Glutamatergic neuron (in vitro differentiated cells): ENCODE data around the gene LPIN1. TPM values are rescaled to one million over a fixed set of nuclear protein-coding genes. Genes with fewer than 3 reads are reported as not detected.

Experiments used
- DNase-seq: peaks from one replicate; pipeline ENCODE4 v3.0.0; 2022
- H3K27ac Mint-ChIP-seq: one replicate; pipeline ENCODE4 v1.8.0; 2020; ENCODE audit warnings: mild to moderate bottlenecking, mixed read lengths, inconsistent platforms; ENCODE audit not compliant: unreplicated experiment
- H3K27me3 Mint-ChIP-seq: one replicate; pipeline ENCODE4 v1.8.0; 2020; ENCODE audit warnings: mild to moderate bottlenecking, moderate library complexity, mixed read lengths, inconsistent platforms; ENCODE audit not compliant: unreplicated experiment
- H3K36me3 Mint-ChIP-seq: one replicate; pipeline ENCODE4 v1.8.0; 2020; ENCODE audit warnings: mild to moderate bottlenecking, mixed read lengths, inconsistent platforms; ENCODE audit not compliant: unreplicated experiment
- H3K4me1 Mint-ChIP-seq: one replicate; pipeline ENCODE4 v1.8.0; 2020; ENCODE audit warnings: mild to moderate bottlenecking, low read depth, mixed read lengths, inconsistent platforms; ENCODE audit not compliant: unreplicated experiment
- H3K4me3 Mint-ChIP-seq: one replicate; pipeline ENCODE4 v1.8.0; 2020; ENCODE audit warnings: mild to moderate bottlenecking, mixed read lengths, inconsistent platforms; ENCODE audit not compliant: unreplicated experiment
- H3K9me3 Mint-ChIP-seq: one replicate; pipeline ENCODE4 v1.8.0; 2020; ENCODE audit warnings: mild to moderate bottlenecking, moderate library complexity, mixed read lengths, inconsistent platforms; ENCODE audit not compliant: unreplicated experiment
- CTCF ChIP-seq: fragments of 200-600 bp; sonication (generic); IDR thresholded peaks from one replicate; pipeline ENCODE4 v1.5.0; 2021; ENCODE audit not compliant: partially characterized antibody, unreplicated experiment
- total RNA-seq: library from RNA; stranded (reverse); fragmentation: NEBNext Ultra II Directional; extraction: Animal tissue kit (Norgen Biotek cat#: 25700); gene quantifications from one replicate; pipeline ENCODE4 v1.2.1, GENCODE V29; 2021; ENCODE audit not compliant: unreplicated experiment

Gene LPIN1
- total RNA-seq, 1 donor from 2014 or later = 142 TPM

- H3K4me1 Mint-ChIP-seq = peaks cover 16% of the 10 kb centered on the region
- peaks cover 8% of the 10 kb centered on the region for H3K27me3 Mint-ChIP-seq
- H3K27ac Mint-ChIP-seq = no peak overlapping the region
- H3K4me3 Mint-ChIP-seq = no peak overlapping the region
- TF ChIP-seq CTCF = no peak
- peaks cover 28% of the 10 kb centered on the region for H3K36me3 Mint-ChIP-seq
- peaks cover 6% of the 10 kb centered on the region for H3K9me3 Mint-ChIP-seq
- no peak for DNase-seq
Measured at GRCh38 chr2:11766016-11766415, 19.6 kb downstream of the LPIN1 start.

GRCh38 chr2:11767779-11768178 is 21.3 kb downstream of the LPIN1 start:
- peaks cover 8% of the 10 kb centered on the region for H3K27me3 Mint-ChIP-seq
- H3K4me3 Mint-ChIP-seq = no peak overlapping the region
- no peak overlapping the region for H3K27ac Mint-ChIP-seq
- peaks cover 33% of the 10 kb centered on the region for H3K36me3 Mint-ChIP-seq
- TF ChIP-seq CTCF = no peak
- no peak for DNase-seq
- H3K9me3 Mint-ChIP-seq = peaks cover 11% of the 10 kb centered on the region
- peaks cover 11% of the 10 kb centered on the region for H3K4me1 Mint-ChIP-seq

- H3K9me3 Mint-ChIP-seq = peaks cover 11% of the 10 kb centered on the region
- no peak overlapping the region for H3K4me3 Mint-ChIP-seq
- H3K27ac Mint-ChIP-seq = peak overlapping the region; percentile 29
- no peak for DNase-seq
- no peak for TF ChIP-seq CTCF
- peaks cover 8% of the 10 kb centered on the region for H3K27me3 Mint-ChIP-seq
- H3K4me1 Mint-ChIP-seq = peaks cover 6% of the 10 kb centered on the region
- H3K36me3 Mint-ChIP-seq = peaks cover 28% of the 10 kb centered on the region
Measured at GRCh38 chr2:11768946-11769345, 22.5 kb downstream of the LPIN1 start.

- H3K27me3 Mint-ChIP-seq = peaks cover 6% of the 10 kb centered on the region
- H3K9me3 Mint-ChIP-seq = peaks cover 9% of the 10 kb centered on the region
- no peak overlapping the region for H3K4me3 Mint-ChIP-seq
- no peak for TF ChIP-seq CTCF
- peaks cover 27% of the 10 kb centered on the region for H3K36me3 Mint-ChIP-seq
- H3K4me1 Mint-ChIP-seq = peaks cover 3% of the 10 kb centered on the region
- peak overlapping the region; percentile 29 for H3K27ac Mint-ChIP-seq
- DNase-seq = no peak
Measured at GRCh38 chr2:11769516-11769915, 23.1 kb downstream of the LPIN1 start.

GRCh38 chr2:11770531-11771188 is 24.2 kb downstream of the LPIN1 start:
- Mint-ChIP-seq H3K27ac (peak overlapping the region; percentile 23), H3K9me3 (peaks cover 9% of the 10 kb centered on the region), H3K36me3 (peaks cover 17% of the 10 kb centered on the region), H3K4me1 (no peaks in the 10 kb centered on the region), H3K27me3 (no peaks in the 10 kb centered on the region), H3K4me3 (no peak overlapping the region)
- no peak for TF ChIP-seq CTCF
- DNase-seq = no peak
